Stimulated activated naive CD8-positive, alpha-beta T cell treated with anti-CD3 and anti-CD28 coated beads, Interleukin-15, Interleukin-2, amounts not matched to agents 100 U/mL and 50 U/mL, for 24 hours (primary cell): ENCODE results near the gene PKN3.

Experiments used
- ATAC-seq: fragments of 150-1000 bp; cut with Tn5 transposase; one replicate; pipeline ENCODE4 v1.10.0; 2021
- DNase-seq: peaks from one replicate; pipeline ENCODE4 v3.0.0; 2021

Gene PKN3

GRCh38 chr9:128716581-128717254, 14.4 kb downstream of the PKN3 start:
- ATAC-seq (no peak), DNase-seq (no peak)

- no peak for ATAC-seq
- DNase-seq, result no peak
Observed at GRCh38 chr9:128718047-128718446, 15.7 kb downstream of the PKN3 start.

- ATAC-seq, result no peak
- DNase-seq, result no peak
Observed at GRCh38 chr9:128718475-128718874, 16.2 kb downstream of the PKN3 start.

GRCh38 chr9:128719919-128720605, 17.8 kb downstream of the PKN3 start:
- ATAC-seq (no peak), DNase-seq (no peak)

GRCh38 chr9:128720841-128721486, 18.7 kb downstream of the PKN3 start:
- no peak for DNase-seq
- no peak for ATAC-seq

- ATAC-seq (no peak), DNase-seq (no peak)
Observed at GRCh38 chr9:128721487-128722010, 19.2 kb downstream of the PKN3 start.

- DNase-seq (no peak), ATAC-seq (no peak)
Observed at GRCh38 chr9:128722380-128723351, 20.4 kb downstream of the PKN3 start.

GRCh38 chr9:128723352-128723865, 21.1 kb downstream of the PKN3 start:
- no peak for DNase-seq
- ATAC-seq, result no peak

- DNase-seq, result peak; percentile 99
- peak; percentile 98 for ATAC-seq
Observed at GRCh38 chr9:128723866-128724743, 21.8 kb downstream of the PKN3 start, which contains the start of gene ZDHHC12. Gene ZDHHC12 (minus strand): TSS chr9:128724127. CDS start chr9:128724093, 34 bp downstream.

GRCh38 chr9:128724744-128725211, 22.5 kb downstream of the PKN3 start:
- peak; percentile 59 for DNase-seq

GRCh38 chr9:128727640-128728248, 25.4 kb downstream of the PKN3 start:
- DNase-seq, result no peak
- ATAC-seq, result no peak

More at GRCh38 chr9:128724744-128725211, 22.5 kb downstream of the PKN3 start:
- ATAC-seq, result peak; percentile 10

- DNase-seq, result no peak
- ATAC-seq, result no peak
Observed at GRCh38 chr9:128728298-128728697, 26.0 kb downstream of the PKN3 start.

- DNase-seq, result no peak
- no peak for ATAC-seq
Observed at GRCh38 chr9:128729302-128729701, 27.0 kb downstream of the PKN3 start.

- ATAC-seq (no peak), DNase-seq (no peak)
Observed at GRCh38 chr9:128729766-128730517, 27.6 kb downstream of the PKN3 start.

- no peak for DNase-seq
- no peak for ATAC-seq
Observed at GRCh38 chr9:128731093-128731492, 28.8 kb downstream of the PKN3 start.

- DNase-seq (no peak), ATAC-seq (no peak)
Observed at GRCh38 chr9:128731691-128732090, 29.4 kb downstream of the PKN3 start.

- ATAC-seq (no peak), DNase-seq (no peak)
Observed at GRCh38 chr9:128732576-128732975, 30.3 kb downstream of the PKN3 start.

GRCh38 chr9:128733256-128733655, 31.0 kb downstream of the PKN3 start:
- DNase-seq, result no peak
- ATAC-seq, result peak; percentile 34

GRCh38 chr9:128735373-128735772, 33.1 kb downstream of the PKN3 start:
- no peak for DNase-seq
- no peak for ATAC-seq
